ENCODE data around the gene POLR2F. TPM values are rescaled to one million over a fixed set of nuclear protein-coding genes. Genes with fewer than 3 reads are reported as not detected.

The POLR2F gene
- total RNA-seq, 2 donors from 2014 or later = 98.0 to 105 TPM

DNA sequence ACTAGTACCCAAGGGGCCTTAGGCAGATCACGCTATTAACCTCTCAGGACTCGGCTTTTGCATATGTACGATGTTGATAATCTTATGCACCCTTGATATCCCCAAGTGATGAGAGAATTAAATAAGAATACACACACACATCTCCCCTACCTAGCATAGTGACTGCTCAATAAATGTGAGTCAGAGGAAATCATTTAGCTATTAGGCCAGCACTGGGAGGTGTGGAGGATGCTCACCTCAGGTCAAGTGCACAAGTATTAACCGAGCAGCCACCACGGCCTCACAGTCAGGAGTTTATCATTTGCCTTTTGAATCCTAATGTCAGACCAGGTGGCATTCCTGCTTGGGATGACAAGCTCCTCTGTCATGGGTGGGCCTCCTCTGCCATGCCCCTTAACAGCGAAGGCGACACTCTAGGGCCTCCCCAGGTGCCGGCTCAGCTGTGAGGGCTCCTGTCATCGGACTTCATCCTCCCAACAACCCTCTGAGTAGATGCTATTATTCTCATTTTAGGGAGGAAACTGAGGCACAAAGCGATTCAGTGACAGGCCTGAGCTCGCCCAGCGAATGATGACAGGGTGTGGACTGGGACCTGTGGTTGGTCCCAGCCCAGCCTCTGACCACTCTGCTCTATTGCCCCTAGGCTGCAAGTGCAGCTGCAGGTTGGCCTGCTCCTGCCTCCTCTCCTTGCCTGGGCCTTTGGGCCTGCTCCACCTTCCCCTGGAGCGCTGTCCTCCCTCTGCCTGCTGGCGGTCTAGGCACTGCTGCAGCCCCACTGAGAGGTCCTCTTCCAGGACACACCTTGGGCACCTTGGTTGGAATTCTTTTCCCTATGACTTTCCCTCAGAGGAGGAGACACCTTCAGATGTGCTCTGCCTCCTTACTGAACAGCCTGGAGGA is 35.9 kb downstream of the POLR2F start:
- Mint-ChIP-seq H3K9me3 (no peaks in the 10 kb centered on the region), H3K27me3 (ENCODE audit: insufficient read depth) (peaks cover 2% of the 10 kb centered on the region), H3K27ac (no peak overlapping the region), H3K36me3 (ENCODE audit: low read depth) (peaks cover 2% of the 10 kb centered on the region), H3K4me3 (no peak overlapping the region), H3K4me1 (peaks cover 25% of the 10 kb centered on the region)
- DNase-seq = no peak
- no peaks in the 10 kb centered on the region for H3K36me3 ChIP-seq (ENCODE audit: control insufficient read depth, insufficient read depth, low read length)
- no peak overlapping the region for H3K4me3 ChIP-seq (ENCODE audit: low read length)
- TF ChIP-seq, protein P1, sequence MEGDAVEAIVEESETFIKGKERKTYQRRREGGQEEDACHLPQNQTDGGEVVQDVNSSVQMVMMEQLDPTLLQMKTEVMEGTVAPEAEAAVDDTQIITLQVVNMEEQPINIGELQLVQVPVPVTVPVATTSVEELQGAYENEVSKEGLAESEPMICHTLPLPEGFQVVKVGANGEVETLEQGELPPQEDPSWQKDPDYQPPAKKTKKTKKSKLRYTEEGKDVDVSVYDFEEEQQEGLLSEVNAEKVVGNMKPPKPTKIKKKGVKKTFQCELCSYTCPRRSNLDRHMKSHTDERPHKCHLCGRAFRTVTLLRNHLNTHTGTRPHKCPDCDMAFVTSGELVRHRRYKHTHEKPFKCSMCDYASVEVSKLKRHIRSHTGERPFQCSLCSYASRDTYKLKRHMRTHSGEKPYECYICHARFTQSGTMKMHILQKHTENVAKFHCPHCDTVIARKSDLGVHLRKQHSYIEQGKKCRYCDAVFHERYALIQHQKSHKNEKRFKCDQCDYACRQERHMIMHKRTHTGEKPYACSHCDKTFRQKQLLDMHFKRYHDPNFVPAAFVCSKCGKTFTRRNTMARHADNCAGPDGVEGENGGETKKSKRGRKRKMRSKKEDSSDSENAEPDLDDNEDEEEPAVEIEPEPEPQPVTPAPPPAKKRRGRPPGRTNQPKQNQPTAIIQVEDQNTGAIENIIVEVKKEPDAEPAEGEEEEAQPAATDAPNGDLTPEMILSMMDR (conservative IDR thresholded peaks at IDR 0.05) = no peak
- no peak overlapping the region for H3K9ac ChIP-seq (ENCODE audit: extremely low read depth, low read length, poor library complexity, severe bottlenecking)
- H3K9me3 ChIP-seq (ENCODE audit: control insufficient read depth, low read length) = no peaks in the 10 kb centered on the region
- H3K27ac ChIP-seq (ENCODE audit: low read depth, low read length) = no peak overlapping the region
- H3K27me3 ChIP-seq (ENCODE audit: control insufficient read depth, insufficient read depth, low read length, poor library complexity, severe bottlenecking) = no peaks in the 10 kb centered on the region
- H3K4me1 ChIP-seq (ENCODE audit: control insufficient read depth, insufficient read depth, low read length) = peaks cover 10% of the 10 kb centered on the region
- 93 to 94% methylated on average over 11 to 14 of the region's 14 CpGs for WGBS, 2 experiments (ENCODE audit: insufficient coverage in 1 of 2, insufficient read length in 1 of 2)

DNA sequence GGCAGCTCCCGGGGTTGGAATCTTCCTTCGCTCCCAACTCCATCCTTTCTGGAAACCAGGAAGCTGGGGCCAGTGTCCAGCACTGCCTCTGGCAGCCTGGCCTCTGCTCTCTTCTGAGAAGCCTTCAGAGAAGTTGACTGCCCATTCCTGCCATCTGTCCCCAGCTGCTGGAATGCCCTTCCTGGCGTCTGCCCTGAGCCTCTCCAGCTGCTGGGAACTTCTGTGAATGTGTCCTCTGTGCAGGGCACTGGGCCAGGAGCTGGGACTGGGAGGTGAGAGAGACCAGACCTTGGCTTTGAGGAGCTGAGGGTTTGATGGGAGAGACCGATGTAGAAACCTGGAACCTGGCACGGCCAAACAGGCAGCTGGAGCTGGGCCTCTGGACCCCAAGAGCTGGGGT is 36.8 kb downstream of the POLR2F start:
- no peak overlapping the region for H3K4me3 Mint-ChIP-seq
- TF ChIP-seq, protein P1 (conservative IDR thresholded peaks at IDR 0.05) = no peak
- no peak overlapping the region for H3K27ac ChIP-seq (ENCODE audit: low read depth, low read length)
- no peaks in the 10 kb centered on the region for H3K9me3 ChIP-seq (ENCODE audit: control insufficient read depth, low read length)
- no peaks in the 10 kb centered on the region for H3K36me3 ChIP-seq (ENCODE audit: control insufficient read depth, insufficient read depth, low read length)
- H3K4me3 ChIP-seq (ENCODE audit: low read length) = no peak overlapping the region
- H3K27me3 Mint-ChIP-seq (ENCODE audit: insufficient read depth) = peaks cover 2% of the 10 kb centered on the region
- DNase-seq = no peak
- no peak overlapping the region for H3K27ac Mint-ChIP-seq
- WGBS, 2 experiments (ENCODE audit: insufficient coverage in 1 of 2, insufficient read length in 1 of 2) = 92 to 94% methylated on average over 3 to 5 of the region's 5 CpGs
- H3K27me3 ChIP-seq (ENCODE audit: control insufficient read depth, insufficient read depth, low read length, poor library complexity, severe bottlenecking) = no peaks in the 10 kb centered on the region
- H3K4me1 Mint-ChIP-seq = peaks cover 17% of the 10 kb centered on the region
- no peak overlapping the region for H3K9ac ChIP-seq (ENCODE audit: extremely low read depth, low read length, poor library complexity, severe bottlenecking)
- peaks cover 2% of the 10 kb centered on the region for H3K36me3 Mint-ChIP-seq (ENCODE audit: low read depth)
- H3K4me1 ChIP-seq (ENCODE audit: control insufficient read depth, insufficient read depth, low read length) = peaks cover 4% of the 10 kb centered on the region
- no peaks in the 10 kb centered on the region for H3K9me3 Mint-ChIP-seq

DNA sequence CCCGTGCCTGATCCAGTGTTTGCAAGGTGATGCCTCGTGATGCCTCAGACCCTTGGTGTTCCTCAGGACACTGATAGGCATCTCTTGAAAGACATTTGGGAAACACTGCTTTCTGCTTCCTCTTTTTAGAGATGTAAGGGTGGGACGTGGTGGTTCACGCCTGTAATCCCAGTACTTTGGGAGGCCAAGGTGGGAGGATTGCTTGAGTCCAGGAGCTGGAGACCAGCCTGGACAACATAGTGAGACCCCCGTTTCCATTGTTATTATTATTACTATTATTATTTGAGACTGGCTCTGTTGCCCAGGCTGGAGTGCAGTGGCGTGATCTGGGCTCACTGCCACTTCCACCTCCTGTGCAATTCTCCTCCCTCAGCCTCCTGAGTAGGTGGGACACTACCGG is 37.4 kb downstream of the POLR2F start:
- H3K4me3 ChIP-seq (ENCODE audit: low read length) = no peak overlapping the region
- Mint-ChIP-seq H3K36me3 (ENCODE audit: low read depth) (peaks cover 2% of the 10 kb centered on the region), H3K27me3 (ENCODE audit: insufficient read depth) (no peaks in the 10 kb centered on the region)

More for the DNA sequence above, 37.4 kb downstream of the POLR2F start:
- Mint-ChIP-seq H3K4me3 (no peak overlapping the region), H3K4me1 (peaks cover 14% of the 10 kb centered on the region), H3K9me3 (no peaks in the 10 kb centered on the region), H3K27ac (no peak overlapping the region)
- WGBS, 2 experiments (ENCODE audit: insufficient coverage in 1 of 2, insufficient read length in 1 of 2) = 83 to 92% methylated on average over 2 to 6 of the region's 7 CpGs
- H3K4me1 ChIP-seq (ENCODE audit: control insufficient read depth, insufficient read depth, low read length) = peaks cover 4% of the 10 kb centered on the region
- no peak for DNase-seq
- H3K27me3 ChIP-seq (ENCODE audit: control insufficient read depth, insufficient read depth, low read length, poor library complexity, severe bottlenecking) = no peaks in the 10 kb centered on the region
- H3K9ac ChIP-seq (ENCODE audit: extremely low read depth, low read length, poor library complexity, severe bottlenecking) = no peak overlapping the region
- no peak overlapping the region for H3K27ac ChIP-seq (ENCODE audit: low read depth, low read length)
- H3K36me3 ChIP-seq (ENCODE audit: control insufficient read depth, insufficient read depth, low read length) = no peaks in the 10 kb centered on the region
- TF ChIP-seq, protein P1 (conservative IDR thresholded peaks at IDR 0.05) = no peak
- no peaks in the 10 kb centered on the region for H3K9me3 ChIP-seq (ENCODE audit: control insufficient read depth, low read length)
